Measurements from ENCODE around the gene NEK1. TPM values are rescaled to one million over a fixed set of nuclear protein-coding genes. Genes with fewer than 3 reads are reported as not detected.

The NEK1 gene
- total and polyA plus RNA-seq, 2 of the 13 experiments (the other 11 are each of a cell fraction or from before 2014, with no cell fraction given) = 2.9 to 5.4 TPM

DNA sequence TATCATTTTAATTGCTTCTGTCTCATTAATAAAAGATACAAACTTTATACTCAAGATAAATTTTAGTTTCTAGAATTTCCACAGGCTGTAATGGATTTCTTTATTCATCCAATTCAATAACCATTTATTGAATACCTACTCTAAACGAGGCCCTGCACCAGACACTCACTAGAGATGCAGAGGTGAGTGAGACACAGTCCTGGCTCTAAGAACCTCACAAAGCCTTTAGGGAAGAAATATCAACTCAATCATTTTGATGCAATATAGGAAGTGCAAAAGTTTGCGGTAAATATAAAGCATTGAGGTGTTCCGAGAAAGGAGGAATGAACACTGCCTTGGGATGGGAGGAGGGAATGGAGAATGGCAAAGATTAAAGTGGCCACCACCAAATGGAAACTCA, 260.0 kb downstream of the NEK1 start (continued):
- TF ChIP-seq, protein P1, sequence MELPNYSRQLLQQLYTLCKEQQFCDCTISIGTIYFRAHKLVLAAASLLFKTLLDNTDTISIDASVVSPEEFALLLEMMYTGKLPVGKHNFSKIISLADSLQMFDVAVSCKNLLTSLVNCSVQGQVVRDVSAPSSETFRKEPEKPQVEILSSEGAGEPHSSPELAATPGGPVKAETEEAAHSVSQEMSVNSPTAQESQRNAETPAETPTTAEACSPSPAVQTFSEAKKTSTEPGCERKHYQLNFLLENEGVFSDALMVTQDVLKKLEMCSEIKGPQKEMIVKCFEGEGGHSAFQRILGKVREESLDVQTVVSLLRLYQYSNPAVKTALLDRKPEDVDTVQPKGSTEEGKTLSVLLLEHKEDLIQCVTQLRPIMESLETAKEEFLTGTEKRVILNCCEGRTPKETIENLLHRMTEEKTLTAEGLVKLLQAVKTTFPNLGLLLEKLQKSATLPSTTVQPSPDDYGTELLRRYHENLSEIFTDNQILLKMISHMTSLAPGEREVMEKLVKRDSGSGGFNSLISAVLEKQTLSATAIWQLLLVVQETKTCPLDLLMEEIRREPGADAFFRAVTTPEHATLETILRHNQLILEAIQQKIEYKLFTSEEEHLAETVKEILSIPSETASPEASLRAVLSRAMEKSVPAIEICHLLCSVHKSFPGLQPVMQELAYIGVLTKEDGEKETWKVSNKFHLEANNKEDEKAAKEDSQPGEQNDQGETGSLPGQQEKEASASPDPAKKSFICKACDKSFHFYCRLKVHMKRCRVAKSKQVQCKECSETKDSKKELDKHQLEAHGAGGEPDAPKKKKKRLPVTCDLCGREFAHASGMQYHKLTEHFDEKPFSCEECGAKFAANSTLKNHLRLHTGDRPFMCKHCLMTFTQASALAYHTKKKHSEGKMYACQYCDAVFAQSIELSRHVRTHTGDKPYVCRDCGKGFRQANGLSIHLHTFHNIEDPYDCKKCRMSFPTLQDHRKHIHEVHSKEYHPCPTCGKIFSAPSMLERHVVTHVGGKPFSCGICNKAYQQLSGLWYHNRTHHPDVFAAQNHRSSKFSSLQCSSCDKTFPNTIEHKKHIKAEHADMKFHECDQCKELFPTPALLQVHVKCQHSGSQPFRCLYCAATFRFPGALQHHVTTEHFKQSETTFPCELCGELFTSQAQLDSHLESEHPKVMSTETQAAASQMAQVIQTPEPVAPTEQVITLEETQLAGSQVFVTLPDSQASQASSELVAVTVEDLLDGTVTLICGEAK (IDR thresholded peaks at IDR 0.05) = no peak
- TF ChIP-seq, protein P1 (CRISPR knock-in tag; IDR thresholded peaks at IDR 0.05) = no peak
- TF ChIP-seq CCDC6 (CRISPR knock-in tag; IDR thresholded peaks at IDR 0.05) (no peak), ARNT2 (CRISPR knock-in tag; IDR thresholded peaks at IDR 0.05; ENCODE audit: low read depth) (no peak), ELF3 (CRISPR knock-in tag; IDR thresholded peaks at IDR 0.05) (no peak)
- TF ChIP-seq, protein P2, sequence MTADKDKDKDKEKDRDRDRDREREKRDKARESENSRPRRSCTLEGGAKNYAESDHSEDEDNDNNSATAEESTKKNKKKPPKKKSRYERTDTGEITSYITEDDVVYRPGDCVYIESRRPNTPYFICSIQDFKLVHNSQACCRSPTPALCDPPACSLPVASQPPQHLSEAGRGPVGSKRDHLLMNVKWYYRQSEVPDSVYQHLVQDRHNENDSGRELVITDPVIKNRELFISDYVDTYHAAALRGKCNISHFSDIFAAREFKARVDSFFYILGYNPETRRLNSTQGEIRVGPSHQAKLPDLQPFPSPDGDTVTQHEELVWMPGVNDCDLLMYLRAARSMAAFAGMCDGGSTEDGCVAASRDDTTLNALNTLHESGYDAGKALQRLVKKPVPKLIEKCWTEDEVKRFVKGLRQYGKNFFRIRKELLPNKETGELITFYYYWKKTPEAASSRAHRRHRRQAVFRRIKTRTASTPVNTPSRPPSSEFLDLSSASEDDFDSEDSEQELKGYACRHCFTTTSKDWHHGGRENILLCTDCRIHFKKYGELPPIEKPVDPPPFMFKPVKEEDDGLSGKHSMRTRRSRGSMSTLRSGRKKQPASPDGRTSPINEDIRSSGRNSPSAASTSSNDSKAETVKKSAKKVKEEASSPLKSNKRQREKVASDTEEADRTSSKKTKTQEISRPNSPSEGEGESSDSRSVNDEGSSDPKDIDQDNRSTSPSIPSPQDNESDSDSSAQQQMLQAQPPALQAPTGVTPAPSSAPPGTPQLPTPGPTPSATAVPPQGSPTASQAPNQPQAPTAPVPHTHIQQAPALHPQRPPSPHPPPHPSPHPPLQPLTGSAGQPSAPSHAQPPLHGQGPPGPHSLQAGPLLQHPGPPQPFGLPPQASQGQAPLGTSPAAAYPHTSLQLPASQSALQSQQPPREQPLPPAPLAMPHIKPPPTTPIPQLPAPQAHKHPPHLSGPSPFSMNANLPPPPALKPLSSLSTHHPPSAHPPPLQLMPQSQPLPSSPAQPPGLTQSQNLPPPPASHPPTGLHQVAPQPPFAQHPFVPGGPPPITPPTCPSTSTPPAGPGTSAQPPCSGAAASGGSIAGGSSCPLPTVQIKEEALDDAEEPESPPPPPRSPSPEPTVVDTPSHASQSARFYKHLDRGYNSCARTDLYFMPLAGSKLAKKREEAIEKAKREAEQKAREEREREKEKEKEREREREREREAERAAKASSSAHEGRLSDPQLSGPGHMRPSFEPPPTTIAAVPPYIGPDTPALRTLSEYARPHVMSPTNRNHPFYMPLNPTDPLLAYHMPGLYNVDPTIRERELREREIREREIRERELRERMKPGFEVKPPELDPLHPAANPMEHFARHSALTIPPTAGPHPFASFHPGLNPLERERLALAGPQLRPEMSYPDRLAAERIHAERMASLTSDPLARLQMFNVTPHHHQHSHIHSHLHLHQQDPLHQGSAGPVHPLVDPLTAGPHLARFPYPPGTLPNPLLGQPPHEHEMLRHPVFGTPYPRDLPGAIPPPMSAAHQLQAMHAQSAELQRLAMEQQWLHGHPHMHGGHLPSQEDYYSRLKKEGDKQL (CRISPR knock-in tag; IDR thresholded peaks at IDR 0.05; ENCODE audit: low read depth) = no peak

Measured in HepG2 (cell line).